Fibroblast of skin of right quadriceps (primary cell): ENCODE results near the gene CYP2A13.
"Not testable (repeated sequence)": the region's sequence is repeated elsewhere in the genome, so short reads cannot be mapped to it uniquely, and the experiment has no call there.

Experiments
- DNase-seq: peaks from one replicate; pipeline ENCODE4 v3.0.0-alpha.2; 2013

CYP2A13 gene

GRCh38 chr19:41088151-41088550 lies at the start of gene CYP2A13:
CYP2A13 (plus strand) TSS chr19:41088451; CDS start chr19:41088472, 21 bp downstream.
- no peak for DNase-seq

GRCh38 chr19:41039806-41040205 lies 48.4 kb upstream of the CYP2A13 start:
- no peak for DNase-seq

- not testable (repeated sequence) for DNase-seq
Measured at GRCh38 chr19:41045095-41045494, 43.2 kb upstream of the CYP2A13 start.

GRCh38 chr19:41050426-41050825 lies 37.8 kb upstream of the CYP2A13 start:
- no peak for DNase-seq

- DNase-seq, result not testable (repeated sequence)
Measured at GRCh38 chr19:41052162-41052561, 36.1 kb upstream of the CYP2A13 start.

- not testable (repeated sequence) for DNase-seq
Measured at GRCh38 chr19:41053331-41053730, 34.9 kb upstream of the CYP2A13 start.

GRCh38 chr19:41064974-41065569 lies 23.2 kb upstream of the CYP2A13 start:
- peak; percentile 11 for DNase-seq

GRCh38 chr19:41076286-41076685 lies 12.0 kb upstream of the CYP2A13 start:
- DNase-seq, result no peak

- DNase-seq, result no peak
Measured at GRCh38 chr19:41083516-41083915, 4.7 kb upstream of the CYP2A13 start.

- no peak for DNase-seq
Measured at GRCh38 chr19:41085748-41086415, 2.4 kb upstream of the CYP2A13 start.

- no peak for DNase-seq
Measured at GRCh38 chr19:41089959-41090358, 1.7 kb downstream of the CYP2A13 start.

- DNase-seq, result no peak
Measured at GRCh38 chr19:41095703-41096102, 7.5 kb downstream of the CYP2A13 start.

- no peak for DNase-seq
Measured at GRCh38 chr19:41096353-41096752, 8.1 kb downstream of the CYP2A13 start.

- no peak for DNase-seq
Measured at GRCh38 chr19:41097302-41097701, 9.1 kb downstream of the CYP2A13 start.

- no peak for DNase-seq
Measured at GRCh38 chr19:41098762-41099161, 10.5 kb downstream of the CYP2A13 start.

GRCh38 chr19:41102210-41102609 lies 14.0 kb downstream of the CYP2A13 start:
- DNase-seq, result not testable (repeated sequence)

- no peak for DNase-seq
Measured at GRCh38 chr19:41106177-41106576, 17.9 kb downstream of the CYP2A13 start.

- DNase-seq, result no peak
Measured at GRCh38 chr19:41111296-41111695, 23.0 kb downstream of the CYP2A13 start.

GRCh38 chr19:41111750-41112295 lies 23.6 kb downstream of the CYP2A13 start:
- no peak for DNase-seq

- no peak for DNase-seq
Measured at GRCh38 chr19:41112728-41113290, 24.6 kb downstream of the CYP2A13 start.

GRCh38 chr19:41114132-41114531 lies 25.9 kb downstream of the CYP2A13 start, which contains the start of gene CYP2F1:
CYP2F1 (plus strand) TSS chr19:41114432; CDS start chr19:41116189, 1,757 bp downstream.
- DNase-seq, result no peak

- DNase-seq, result no peak
Measured at GRCh38 chr19:41116261-41116660, 28.0 kb downstream of the CYP2A13 start.

GRCh38 chr19:41120929-41121911 lies 33.0 kb downstream of the CYP2A13 start:
- DNase-seq, result not testable (repeated sequence)
